IMR-90 (cell line): Measurements from ENCODE around the gene SCARF2. TPM values are rescaled to one million over a fixed set of nuclear protein-coding genes. Genes with fewer than 3 reads are reported as not detected.
A peak's percentile ranks its signal among the peaks of the same experiment; 100 is the strongest.

ENCODE experiments used
- ATAC-seq: fragments of 200-7000 bp; cut with Tn5 transposase; 2 replicates; pipeline ENCODE4 v1.9.1; 2020; ENCODE audit warnings: low read depth, mild to moderate bottlenecking, moderate library complexity
- BruUV-seq: library from RNA; stranded (reverse); fragments of 400-500 nt; replicated peaks from 2 replicates; lab custom pipeline; 2021; lab: Mats Ljungman, UMichigan
- CTCF ChIA-PET: fragments of 300-600 bp; formaldehyde crosslinking; extraction: SDS; loops from one replicate; lab custom pipeline; 2021; ENCODE audit warnings: antibody characterized with exemption; lab: Yijun Ruan, JAX
- POLR2A ChIA-PET: fragments of 300-600 bp; sonication (Branson Sonifier 250); formaldehyde crosslinking; loops from one replicate; lab custom pipeline; 2022; ENCODE audit warnings: antibody characterized with exemption; ENCODE audit not compliant: unreplicated experiment; lab: Charles Lee
- DNase-seq: peaks from one replicate; pipeline ENCODE4 v3.0.0; 2013
- H2AFZ ChIP-seq: replicated peaks from 2 replicates; pipeline ENCODE3; 2013; ENCODE audit warnings: low read length, mild to moderate bottlenecking; ENCODE audit not compliant: poor library complexity
- H2AK5ac ChIP-seq: 2 replicates; pipeline ENCODE4 v1.6.1; 2013; ENCODE audit warnings: low read depth, low read length, inconsistent platforms
- H2AK9ac ChIP-seq: replicated peaks from 2 replicates; pipeline ENCODE3; 2013; ENCODE audit warnings: mild to moderate bottlenecking, low read depth, low read length, moderate library complexity; ENCODE audit not compliant: poor library complexity
- H2BK120ac ChIP-seq: 2 replicates; pipeline ENCODE4 v1.6.1; 2013; ENCODE audit warnings: low read depth, low read length, inconsistent platforms
- H2BK15ac ChIP-seq: 3 replicates; pipeline ENCODE4 v1.6.1; 2013; ENCODE audit warnings: low read depth, low read length, inconsistent platforms
- H2BK20ac ChIP-seq: 2 replicates; pipeline ENCODE4 v1.6.1; 2013; ENCODE audit warnings: low read depth, mild to moderate bottlenecking, inconsistent platforms, low read length, moderate library complexity
- H2BK5ac ChIP-seq: 2 replicates; pipeline ENCODE4 v1.6.1; 2013; ENCODE audit warnings: mild to moderate bottlenecking, low read depth, low read length, inconsistent platforms; ENCODE audit not compliant: poor library complexity, severe bottlenecking
- H3K14ac ChIP-seq: replicated peaks from 2 replicates; pipeline ENCODE4 v1.6.1; 2013; ENCODE audit warnings: low read depth, low read length, inconsistent platforms
- H3K18ac ChIP-seq: 2 replicates; pipeline ENCODE4 v1.6.1; 2013; ENCODE audit warnings: low read depth, low read length, control low read depth
- H3K23ac ChIP-seq: 2 replicates; pipeline ENCODE4 v1.6.1; 2013; ENCODE audit warnings: low read depth, low read length, inconsistent platforms
- H3K27ac ChIP-seq: 2 replicates; pipeline ENCODE4 v1.5.1; 2013; ENCODE audit warnings: mild to moderate bottlenecking, control low read depth, low read length; ENCODE audit not compliant: insufficient read depth
- H3K27me3 ChIP-seq: 2 replicates; pipeline ENCODE4 v1.6.1; 2013; ENCODE audit warnings: low read length; ENCODE audit not compliant: control insufficient read depth, insufficient read depth
- H3K36me3 ChIP-seq: 2 replicates; pipeline ENCODE4 v1.6.1; 2013; ENCODE audit warnings: low read length, mixed read lengths; ENCODE audit not compliant: control insufficient read depth, insufficient read depth
- H3K4ac ChIP-seq: 2 replicates; pipeline ENCODE4 v1.6.1; 2013; ENCODE audit warnings: low read depth, low read length, inconsistent platforms
- H3K4me1 ChIP-seq: 2 replicates; pipeline ENCODE4 v1.6.1; 2013; ENCODE audit warnings: low read length, mixed read lengths; ENCODE audit not compliant: control insufficient read depth, insufficient read depth
- H3K4me2 ChIP-seq: 2 replicates; pipeline ENCODE4 v1.6.1; 2013; ENCODE audit warnings: low read depth, mild to moderate bottlenecking, control low read depth, low read length, moderate library complexity
- H3K4me3 ChIP-seq: 2 replicates; pipeline ENCODE4 v1.5.1; 2013; ENCODE audit warnings: low read depth, mild to moderate bottlenecking, control low read depth, low read length, moderate library complexity; ENCODE audit not compliant: insufficient read depth
- H3K56ac ChIP-seq: 2 replicates; pipeline ENCODE4 v1.6.1; 2013; ENCODE audit warnings: low read length, inconsistent platforms; ENCODE audit not compliant: insufficient read depth; ENCODE audit errors: extremely low read depth
- H3K79me1 ChIP-seq, 2 experiments: 2 replicates each; pipeline ENCODE4 v1.6.1; 2013; ENCODE audit warnings: low read length in 2 of 2, inconsistent platforms in 1 of 2, low read depth in 1 of 2
- H3K9ac ChIP-seq: 2 replicates; pipeline ENCODE4 v1.6.1; 2013; ENCODE audit warnings: low read depth, low read length, control low read depth
- H3K9me1 ChIP-seq: 2 replicates; pipeline ENCODE4 v1.6.1; 2013; ENCODE audit warnings: low read length, inconsistent platforms; ENCODE audit not compliant: insufficient read depth
- H3K9me3 ChIP-seq: 2 replicates; pipeline ENCODE4 v1.6.1; 2013; ENCODE audit warnings: low read length; ENCODE audit not compliant: control insufficient read depth, insufficient read depth
- H4K20me1 ChIP-seq: 2 replicates; pipeline ENCODE4 v1.6.1; 2013; ENCODE audit warnings: low read length, inconsistent platforms; ENCODE audit not compliant: insufficient read depth
- H4K5ac ChIP-seq: 2 replicates; pipeline ENCODE4 v1.6.1; 2013; ENCODE audit warnings: mild to moderate bottlenecking, low read depth, low read length, control low read depth
- H4K8ac ChIP-seq, 2 experiments: 2 replicates each; pipeline ENCODE4 v1.6.1; 2013; ENCODE audit warnings: low read depth in 2 of 2, low read length in 2 of 2, control low read depth in 1 of 2, inconsistent platforms in 1 of 2
- H4K91ac ChIP-seq: 2 replicates; pipeline ENCODE4 v1.6.1; 2013; ENCODE audit warnings: low read depth, low read length, inconsistent platforms; ENCODE audit not compliant: insufficient read depth
- CEBPB ChIP-seq: IDR thresholded peaks from 2 replicates; pipeline ENCODE4 v1.6.1; 2012; ENCODE audit warnings: low read depth, low read length, improper control_type of control experiment
- CHD1 ChIP-seq: IDR thresholded peaks from 2 replicates; pipeline ENCODE4 v1.6.1; 2012; ENCODE audit warnings: low read depth, low read length, improper control_type of control experiment
- MAFK ChIP-seq: IDR thresholded peaks from 2 replicates; pipeline ENCODE4 v1.6.1; 2012; ENCODE audit warnings: low read depth, low read length, improper control_type of control experiment
- POLR2A ChIP-seq: IDR thresholded peaks from 2 replicates; pipeline ENCODE4 v1.6.1; 2012; ENCODE audit warnings: mild to moderate bottlenecking, low read depth, low read length
- RAD21 ChIP-seq: IDR thresholded peaks from 2 replicates; pipeline ENCODE4 v1.6.1; 2012; ENCODE audit warnings: low read length, improper control_type of control experiment
- RCOR1 ChIP-seq: IDR thresholded peaks from 2 replicates; pipeline ENCODE4 v1.6.1; 2012; ENCODE audit warnings: mild to moderate bottlenecking, low read length, improper control_type of control experiment; ENCODE audit not compliant: insufficient replicate concordance
- WGBS, 2 experiments: methylation state at CpG; one replicate each; pipeline versions ENCODE4 v1.1.5 to v1.1.7; 2013; ENCODE audit warnings: missing lambda C conversion rate in 2 of 2; ENCODE audit not compliant: insufficient read length in 1 of 2; ENCODE audit errors: extremely low coverage in 2 of 2; 5-methylcytosine and 5-hydroxymethylcytosine counted together
- dilution Hi-C: fragments of 300-500 bp; cut with HindIII; formaldehyde crosslinking; loops from one replicate; pipeline ENCODE4 v1.14.3; 2018; ENCODE audit warnings: low sequenced_read_pairs; ENCODE audit not compliant: unreplicated experiment
- in situ Hi-C: fragments of 300-500 bp; cut with MboI; formaldehyde crosslinking; loops from 3 replicates; pipeline ENCODE4 v1.14.3; 2019; ENCODE audit warnings: low sequenced_read_pairs, inconsistent platforms, mixed read lengths
- intact Hi-C: fragments of 100-400 bp; cut with micrococcal nuclease; formaldehyde crosslinking; loops from 2 replicates; pipeline ENCODE4 v1.10.0; 2022
- polyA plus RNA-seq, 3 experiments: library from polyadenylated mRNA; depleted of rRNA; stranded (reverse); fragments of >200 nt; gene quantifications; 2 replicates each; pipeline ENCODE4 v1.2.3, GENCODE V29; 2012; ENCODE audit warnings: low replicate concordance in 1 of 3
- total RNA-seq: library from RNA; depleted of rRNA; stranded (reverse); fragments of >200 nt; gene quantifications from 2 replicates; pipeline ENCODE4 v1.2.3, GENCODE V29; 2012
- TF ChIP-seq, protein P1 (sequence below): fragments of 150-350 bp; IDR thresholded peaks from 2 replicates; pipeline ENCODE4 v1.6.1; 2017; ENCODE audit warnings: mild to moderate bottlenecking, antibody characterized with exemption, low read length, low read depth
- TF ChIP-seq, protein P2 (sequence below): fragments of 150-350 bp; IDR thresholded peaks from 2 replicates; pipeline ENCODE4 v1.6.1; 2016; ENCODE audit warnings: low read depth, mild to moderate bottlenecking, low read length, moderate library complexity, borderline replicate concordance

Gene SCARF2
- total and polyA plus RNA-seq, 2 of the 4 experiments (the other 2 are of a cell fraction) = 3.4 to 37.0 TPM

DNA sequence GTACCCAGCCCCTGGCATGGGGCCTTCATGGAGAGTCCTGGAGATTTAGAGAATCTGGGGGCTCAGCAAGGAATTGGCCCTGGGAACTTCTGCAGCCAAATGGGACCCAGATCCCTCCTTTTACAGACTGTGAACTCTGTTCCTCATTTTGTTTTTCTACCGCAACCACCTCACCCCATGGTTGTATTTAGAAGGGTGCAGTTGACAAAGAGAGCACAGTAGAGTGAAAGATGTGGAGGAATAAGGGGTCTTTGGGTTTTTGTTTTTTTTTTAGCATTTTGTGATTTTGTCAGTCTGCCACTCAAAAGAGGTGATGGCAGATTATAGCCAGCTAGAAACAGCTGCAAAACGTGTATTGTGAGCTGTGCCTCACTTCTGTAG lies 41.7 kb downstream of the SCARF2 start:
- Histone ChIP-seq H3K56ac (no peak overlapping the region), H2AK5ac (no peak overlapping the region; the same call in 1 of the 2 replicates), H4K5ac (no peak overlapping the region), H3K4me2 (peak overlapping the region; percentile 80; the same call in 1 of the 2 replicates), H2BK20ac (no peak overlapping the region), H3K9me3 (no peaks in the 10 kb centered on the region), H2AFZ (no peak overlapping the region), H3K27me3 (no peaks in the 10 kb centered on the region), H3K4me1 (peaks cover 14% of the 10 kb centered on the region), H2AK9ac (no peak overlapping the region), H4K20me1 (peaks cover 13% of the 10 kb centered on the region), H3K14ac (no peak overlapping the region), H3K36me3 (peaks cover 7% of the 10 kb centered on the region; the same call in 1 of the 2 replicates), H4K91ac (no peak overlapping the region), H3K18ac (no peak overlapping the region), H3K9me1 (peaks cover 30% of the 10 kb centered on the region), H2BK15ac (no peak overlapping the region), H4K8ac (no peak overlapping the region), H2BK120ac (no peak overlapping the region), H3K23ac (peak overlapping the region; percentile 31), H3K4ac (no peak overlapping the region), H2BK5ac (no peak overlapping the region), H3K27ac (no peak overlapping the region), H3K9ac (no peak overlapping the region), H3K79me1 (peaks cover 31 to 45% of the 10 kb centered on the region in 2 experiments), H3K4me3 (no peak overlapping the region)
- ATAC-seq (no peak), DNase-seq (no peak)
- CTCF ChIA-PET = interaction anchor here (0.8 kb wide), 1 partner anchor 16 kb away, joined by 3 read pairs; no protein-coding TSS in a partner anchor
- POLR2A ChIA-PET = interaction anchor here (0.6 kb wide), 2 partner anchors 78 to 1302 kb away, joined by 3 read pairs; no protein-coding TSS in a partner anchor
- TF ChIP-seq, protein P1, sequence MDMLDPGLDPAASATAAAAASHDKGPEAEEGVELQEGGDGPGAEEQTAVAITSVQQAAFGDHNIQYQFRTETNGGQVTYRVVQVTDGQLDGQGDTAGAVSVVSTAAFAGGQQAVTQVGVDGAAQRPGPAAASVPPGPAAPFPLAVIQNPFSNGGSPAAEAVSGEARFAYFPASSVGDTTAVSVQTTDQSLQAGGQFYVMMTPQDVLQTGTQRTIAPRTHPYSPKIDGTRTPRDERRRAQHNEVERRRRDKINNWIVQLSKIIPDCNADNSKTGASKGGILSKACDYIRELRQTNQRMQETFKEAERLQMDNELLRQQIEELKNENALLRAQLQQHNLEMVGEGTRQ = no peak
- TF ChIP-seq CEBPB = no peak
- TF ChIP-seq, protein P2, sequence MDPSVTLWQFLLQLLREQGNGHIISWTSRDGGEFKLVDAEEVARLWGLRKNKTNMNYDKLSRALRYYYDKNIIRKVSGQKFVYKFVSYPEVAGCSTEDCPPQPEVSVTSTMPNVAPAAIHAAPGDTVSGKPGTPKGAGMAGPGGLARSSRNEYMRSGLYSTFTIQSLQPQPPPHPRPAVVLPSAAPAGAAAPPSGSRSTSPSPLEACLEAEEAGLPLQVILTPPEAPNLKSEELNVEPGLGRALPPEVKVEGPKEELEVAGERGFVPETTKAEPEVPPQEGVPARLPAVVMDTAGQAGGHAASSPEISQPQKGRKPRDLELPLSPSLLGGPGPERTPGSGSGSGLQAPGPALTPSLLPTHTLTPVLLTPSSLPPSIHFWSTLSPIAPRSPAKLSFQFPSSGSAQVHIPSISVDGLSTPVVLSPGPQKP = no peak
- TF ChIP-seq RAD21 = no peak
- TF ChIP-seq CHD1 = no peak
- no peak for TF ChIP-seq RCOR1
- no peak for TF ChIP-seq MAFK
- TF ChIP-seq POLR2A = no peak
- 9% methylated on average over 1 of the region's 2 CpGs; no CpG with 5 or more reads in 1 of the 2 experiments for WGBS, 2 experiments
- in situ Hi-C loops = loop anchor here (10.0 kb wide), 1 partner anchor 59 kb away; no protein-coding TSS in a partner anchor
- dilution Hi-C loops = no loop called here
- no TSS peak for BruUV-seq
- intact Hi-C loops = loop anchor here (2.0 kb wide), 1 partner anchor 75 kb away; the partner anchor contains the start of gene DGCR6L
